ENCODE results near the gene MGST3.
"Not testable (repeated sequence)": the region's sequence is repeated elsewhere in the genome, so short reads cannot be mapped to it uniquely, and the experiment has no call there.

The MGST3 gene

DNA sequence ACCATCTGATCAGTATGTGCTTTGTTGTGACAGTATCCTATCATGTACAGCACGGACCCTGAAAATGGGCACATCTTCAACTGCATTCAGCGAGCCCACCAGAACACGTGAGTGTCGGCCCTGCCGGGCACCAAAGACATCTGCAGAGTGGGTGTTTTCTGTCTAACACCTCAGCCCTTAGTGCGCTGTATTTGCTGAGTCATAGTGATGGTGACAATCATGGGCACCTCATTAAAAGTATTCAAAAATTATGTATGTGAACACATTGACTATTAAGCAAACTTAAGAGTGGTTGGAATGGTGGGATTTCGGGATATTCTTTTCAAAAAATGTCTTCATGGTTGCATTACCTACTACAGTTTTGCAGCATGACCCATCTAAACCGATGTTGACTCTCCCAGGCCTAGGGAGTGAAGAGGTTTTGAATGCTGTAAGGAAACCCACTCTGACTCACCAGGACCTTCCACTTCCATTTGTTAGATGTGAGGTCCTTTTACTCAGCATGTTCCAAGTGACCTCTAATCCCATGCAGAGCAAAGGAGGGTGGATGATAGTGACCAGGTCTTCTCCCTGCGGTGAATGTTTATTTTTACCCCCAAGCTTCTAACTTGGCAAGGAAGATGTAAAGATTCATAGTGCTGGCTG, 20.1 kb downstream of the MGST3 start:
- Histone ChIP-seq H2BK15ac (ENCODE audit: low read depth, poor library complexity, severe bottlenecking) (no peak overlapping the region), H3K14ac (ENCODE audit: low read length in 2 of 2) (no peak overlapping the region), H4K91ac (ENCODE audit: low read length) (no peak overlapping the region), H2AK5ac (ENCODE audit: low read length, severe bottlenecking) (peak overlapping the region; percentile 6), H2AFZ (ENCODE audit: low read depth, low read length) (no peak overlapping the region), H3K9me3 (ENCODE audit: control insufficient read depth, low read length) (no peaks in the 10 kb centered on the region), H2BK120ac (ENCODE audit: low read depth, low read length) (no peak overlapping the region), H3K4me3 (ENCODE audit: insufficient read depth in 1 of 2, low read depth in 1 of 2, low read length in 2 of 2) (no peak overlapping the region), H3K27ac (ENCODE audit: low read length, poor library complexity, severe bottlenecking) (no peak overlapping the region), H2BK5ac (ENCODE audit: low read depth, low read length, poor library complexity, severe bottlenecking) (no peak overlapping the region), H2BK12ac (ENCODE audit: low read length in 2 of 2) (no peak overlapping the region), H3K23ac (ENCODE audit: low read length in 2 of 2) (peak overlapping the region in 1 of 2 experiments; percentile 59), H4K8ac (ENCODE audit: low read length) (no peak overlapping the region), H3K4me2 (ENCODE audit: low read length, poor library complexity, severe bottlenecking) (no peak overlapping the region), H3K9ac (ENCODE audit: low read length) (no peak overlapping the region), H3K27me3 (ENCODE audit: control insufficient read depth in 1 of 2, insufficient read depth in 1 of 2, low read length in 2 of 2) (no peaks in the 10 kb centered on the region), H3K79me1 (replicated peaks; ENCODE audit: low read length, poor library complexity, severe bottlenecking) (peaks cover 35% of the 10 kb centered on the region), H3K4ac (ENCODE audit: low read depth in 1 of 2, low read length in 2 of 2) (no peak overlapping the region), H3K36me3 (ENCODE audit: control insufficient read depth in 1 of 2, insufficient read depth in 2 of 2, low read depth in 1 of 2, low read length in 2 of 2) (peaks cover 34 to 85% of the 10 kb centered on the region in 2 experiments), H3K18ac (ENCODE audit: low read depth in 1 of 2, low read length in 2 of 2) (peak overlapping the region in 1 of 2 experiments; percentile 57), H3K4me1 (ENCODE audit: control insufficient read depth, insufficient read depth, low read depth, low read length) (peaks cover 23% of the 10 kb centered on the region)
- 96% methylated on average over 7 of the region's 9 CpGs for WGBS
- peak; percentile 29 for DNase-seq

GRCh38 chr1:165658766-165659580, 27.9 kb downstream of the MGST3 start:
- not testable (repeated sequence) for H3K4me1 ChIP-seq (ENCODE audit: control insufficient read depth, insufficient read depth, low read depth, low read length); H4K91ac ChIP-seq (ENCODE audit: low read length); H2BK15ac ChIP-seq (ENCODE audit: low read depth, poor library complexity, severe bottlenecking); H3K18ac ChIP-seq (ENCODE audit: low read depth in 1 of 2, low read length in 2 of 2); H3K79me1 ChIP-seq (replicated peaks; ENCODE audit: low read length, poor library complexity, severe bottlenecking); H3K9ac ChIP-seq (ENCODE audit: low read length); H4K8ac ChIP-seq (ENCODE audit: low read length); H3K14ac ChIP-seq (ENCODE audit: low read length in 2 of 2); H2BK5ac ChIP-seq (ENCODE audit: low read depth, low read length, poor library complexity, severe bottlenecking); H3K27ac ChIP-seq (ENCODE audit: low read length, poor library complexity, severe bottlenecking); H2AK5ac ChIP-seq (ENCODE audit: low read length, severe bottlenecking); H3K4me3 ChIP-seq (ENCODE audit: insufficient read depth in 1 of 2, low read depth in 1 of 2, low read length in 2 of 2); H3K23ac ChIP-seq (ENCODE audit: low read length in 2 of 2); H2BK12ac ChIP-seq (ENCODE audit: low read length in 2 of 2); H2AFZ ChIP-seq (ENCODE audit: low read depth, low read length); DNase-seq; H2BK120ac ChIP-seq (ENCODE audit: low read depth, low read length); H3K27me3 ChIP-seq (ENCODE audit: control insufficient read depth in 1 of 2, insufficient read depth in 1 of 2, low read length in 2 of 2); H3K4me2 ChIP-seq (ENCODE audit: low read length, poor library complexity, severe bottlenecking); H3K9me3 ChIP-seq (ENCODE audit: control insufficient read depth, low read length); H3K4ac ChIP-seq (ENCODE audit: low read depth in 1 of 2, low read length in 2 of 2)
- 96% methylated on average over 4 of the region's 9 CpGs for WGBS
- H3K36me3 ChIP-seq (ENCODE audit: control insufficient read depth in 1 of 2, insufficient read depth in 2 of 2, low read depth in 1 of 2, low read length in 2 of 2): peaks cover 20 to 91% of the 10 kb centered on the region in 2 experiments

GRCh38 chr1:165659581-165659895, 28.5 kb downstream of the MGST3 start:
- Histone ChIP-seq H3K4me1 (ENCODE audit: control insufficient read depth, insufficient read depth, low read depth, low read length) (no peaks in the 10 kb centered on the region), H3K14ac (ENCODE audit: low read length in 2 of 2) (no peak overlapping the region), H3K4me3 (ENCODE audit: insufficient read depth in 1 of 2, low read depth in 1 of 2, low read length in 2 of 2) (no peak overlapping the region), H2AK5ac (ENCODE audit: low read length, severe bottlenecking) (no peak overlapping the region), H4K91ac (ENCODE audit: low read length) (no peak overlapping the region), H3K9me3 (ENCODE audit: control insufficient read depth, low read length) (no peaks in the 10 kb centered on the region), H3K4ac (ENCODE audit: low read depth in 1 of 2, low read length in 2 of 2) (no peak overlapping the region), H3K27ac (ENCODE audit: low read length, poor library complexity, severe bottlenecking) (no peak overlapping the region), H2BK5ac (ENCODE audit: low read depth, low read length, poor library complexity, severe bottlenecking) (no peak overlapping the region), H3K9ac (ENCODE audit: low read length) (no peak overlapping the region), H3K18ac (ENCODE audit: low read depth in 1 of 2, low read length in 2 of 2) (no peak overlapping the region), H3K36me3 (ENCODE audit: control insufficient read depth in 1 of 2, insufficient read depth in 2 of 2, low read depth in 1 of 2, low read length in 2 of 2) (peaks cover 17 to 91% of the 10 kb centered on the region in 2 experiments), H3K23ac (ENCODE audit: low read length in 2 of 2) (no peak overlapping the region), H4K8ac (ENCODE audit: low read length) (no peak overlapping the region), H3K79me1 (replicated peaks; ENCODE audit: low read length, poor library complexity, severe bottlenecking) (peaks cover 10% of the 10 kb centered on the region), H2BK15ac (ENCODE audit: low read depth, poor library complexity, severe bottlenecking) (no peak overlapping the region), H2AFZ (ENCODE audit: low read depth, low read length) (no peak overlapping the region), H2BK120ac (ENCODE audit: low read depth, low read length) (no peak overlapping the region), H3K27me3 (ENCODE audit: control insufficient read depth in 1 of 2, insufficient read depth in 1 of 2, low read length in 2 of 2) (no peaks in the 10 kb centered on the region), H3K4me2 (ENCODE audit: low read length, poor library complexity, severe bottlenecking) (no peak overlapping the region), H2BK12ac (ENCODE audit: low read length in 2 of 2) (no peak overlapping the region)
- DNase-seq: no peak
- WGBS: 56% methylated on average over 3 of the region's 3 CpGs

DNA sequence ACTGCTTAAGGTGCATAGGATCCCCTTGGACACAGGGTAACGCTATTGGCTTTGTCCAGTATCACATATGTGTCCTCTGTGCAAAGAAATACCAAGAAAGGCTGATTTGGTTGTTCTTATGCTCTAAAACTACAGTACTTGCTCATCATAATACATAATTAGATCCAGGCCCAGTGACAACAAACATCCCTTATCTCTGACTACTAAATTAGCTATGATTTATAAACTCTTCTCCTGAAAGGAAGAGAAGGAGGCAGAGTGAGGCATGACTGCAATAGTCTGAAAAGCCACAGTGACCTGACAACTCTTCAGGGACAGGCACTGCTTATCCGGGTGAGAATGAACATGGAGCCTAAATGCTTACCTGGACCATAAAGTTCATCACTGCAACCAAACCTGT, 30.7 kb downstream of the MGST3 start:
- H4K8ac ChIP-seq (ENCODE audit: low read length): no peak overlapping the region
- no peak overlapping the region for H2BK12ac ChIP-seq (ENCODE audit: low read length in 2 of 2)
- H3K4me2 ChIP-seq (ENCODE audit: low read length, poor library complexity, severe bottlenecking): no peak overlapping the region
- H4K91ac ChIP-seq (ENCODE audit: low read length): no peak overlapping the region
- H3K36me3 ChIP-seq (ENCODE audit: control insufficient read depth in 1 of 2, insufficient read depth in 2 of 2, low read depth in 1 of 2, low read length in 2 of 2): peaks cover 11 to 85% of the 10 kb centered on the region in 2 experiments
- no peak overlapping the region for H3K14ac ChIP-seq (ENCODE audit: low read length in 2 of 2)
- no peak overlapping the region for H3K4ac ChIP-seq (ENCODE audit: low read depth in 1 of 2, low read length in 2 of 2)
- 100% methylated on average over 2 of the region's 2 CpGs for WGBS
- H2BK5ac ChIP-seq (ENCODE audit: low read depth, low read length, poor library complexity, severe bottlenecking): no peak overlapping the region
- no peak for DNase-seq
- H3K4me1 ChIP-seq (ENCODE audit: control insufficient read depth, insufficient read depth, low read depth, low read length): no peaks in the 10 kb centered on the region
- no peak overlapping the region for H3K4me3 ChIP-seq (ENCODE audit: insufficient read depth in 1 of 2, low read depth in 1 of 2, low read length in 2 of 2)
- no peak overlapping the region for H2BK120ac ChIP-seq (ENCODE audit: low read depth, low read length)
- H2AFZ ChIP-seq (ENCODE audit: low read depth, low read length): no peak overlapping the region
- peak overlapping the region; percentile 13 for H3K9ac ChIP-seq (ENCODE audit: low read length)
- H2AK5ac ChIP-seq (ENCODE audit: low read length, severe bottlenecking): no peak overlapping the region
- H3K23ac ChIP-seq (ENCODE audit: low read length in 2 of 2): no peak overlapping the region
- no peak overlapping the region for H3K27ac ChIP-seq (ENCODE audit: low read length, poor library complexity, severe bottlenecking)
- no peaks in the 10 kb centered on the region for H3K9me3 ChIP-seq (ENCODE audit: control insufficient read depth, low read length)
- H3K27me3 ChIP-seq (ENCODE audit: control insufficient read depth in 1 of 2, insufficient read depth in 1 of 2, low read length in 2 of 2): no peaks in the 10 kb centered on the region
- H3K79me1 ChIP-seq (replicated peaks; ENCODE audit: low read length, poor library complexity, severe bottlenecking): peaks cover 7% of the 10 kb centered on the region
- no peak overlapping the region for H2BK15ac ChIP-seq (ENCODE audit: low read depth, poor library complexity, severe bottlenecking)
- no peak overlapping the region for H3K18ac ChIP-seq (ENCODE audit: low read depth in 1 of 2, low read length in 2 of 2)
